Spleen (tissue), 7 donors: ENCODE measurements around the gene NUBP2.

Experiments
- CTCF ChIP-seq, 11 experiments: fragments of 200-600 bp in 7 of 11; fragments of 450-650 bp in 4 of 11; sonication (generic) in 4 of 11; IDR thresholded peaks in 8 of 11; conservative IDR thresholded peaks in 3 of 11; 1 replicate in 7 of 11; 2 replicates in 4 of 11; pipeline versions ENCODE4 v1.4.0 to v1.8.0; 2016 to 2021; ENCODE audit warnings: antibody characterized with exemption in 11 of 11, inconsistent platforms in 4 of 11, mild to moderate bottlenecking in 1 of 11
- POLR2A ChIP-seq, 3 donors: fragments of 450-650 bp; IDR thresholded peaks; one replicate each; pipeline ENCODE4 v1.5.1; 2017; ENCODE audit warnings: antibody characterized with exemption in 3 of 3, mild to moderate bottlenecking in 1 of 3
- POLR2AphosphoS5 ChIP-seq, 3 donors: sonication (generic); formaldehyde crosslinking; IDR thresholded peaks; one replicate each; pipeline ENCODE4 v1.5.1; 2017; ENCODE audit warnings: antibody characterized with exemption in 3 of 3
- donor health status: DM: no; HTN: no; CAD: no; lungs with moderate emphysema.
- donor health status: DM: no; HTN: no; CAD: no.
- donor health status: DM: no; HTN: no; CAD: no.

GRCh38 chr16:1807626-1808025 lies 24.9 kb downstream of the NUBP2 start:
- no peak for TF ChIP-seq CTCF (IDR thresholded peaks at IDR 0.05 in 8 of 11, conservative IDR thresholded peaks at IDR 0.05 in 3 of 11)
- no peak for TF ChIP-seq POLR2A (IDR thresholded peaks at IDR 0.05)
- TF ChIP-seq POLR2AphosphoS5 (IDR thresholded peaks at IDR 0.05), result no peak
